HEK293 (cell line): ENCODE measurements around the gene PPM1N.

Experiments
- CTCF ChIP-seq: fragments of 450-650 bp; formaldehyde crosslinking; IDR thresholded peaks from 2 replicates; pipeline ENCODE4 v1.5.1; 2016; ENCODE audit warnings: missing biosample characterization, missing genetic modification characterization
- HOXA7 ChIP-seq: sonication (generic); formaldehyde crosslinking; IDR thresholded peaks from 2 replicates; pipeline ENCODE4 v1.8.1; 2022; ENCODE audit warnings: missing genetic modification reagents, borderline replicate concordance
- ZBTB11 ChIP-seq: fragments of 450-650 bp; formaldehyde crosslinking; conservative IDR thresholded peaks from 2 replicates; pipeline ENCODE4 v1.5.1; 2016; ENCODE audit warnings: low read depth, missing biosample characterization, missing genetic modification characterization
- ZNF654 ChIP-seq: fragments of 450-650 bp; formaldehyde crosslinking; IDR thresholded peaks from 2 replicates; pipeline ENCODE4 v1.5.1; 2016; ENCODE audit warnings: low read depth, missing biosample characterization, missing genetic modification characterization

DNA sequence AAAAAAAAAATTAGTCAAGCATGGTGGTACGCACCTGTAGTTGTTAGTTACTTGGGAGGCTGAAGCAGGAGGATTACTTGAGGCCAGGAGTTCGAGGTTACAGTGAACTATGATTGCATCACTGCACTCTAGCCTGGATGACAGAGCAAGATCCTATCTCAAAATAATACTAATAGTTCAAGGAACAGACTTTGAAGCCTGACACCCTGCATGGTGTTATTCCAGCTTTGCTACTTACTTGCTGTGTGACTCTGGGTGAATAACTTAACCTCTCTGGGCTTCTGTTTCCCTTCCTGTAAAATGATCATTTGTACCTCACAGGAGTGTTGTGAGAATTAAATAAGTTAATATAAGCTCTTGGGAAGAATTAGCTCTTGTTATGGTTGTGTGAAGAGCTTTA is 34.0 kb upstream of the PPM1N start:
- TF ChIP-seq ZNF654 (no peak), ZBTB11 (no peak), CTCF (tag by site-specific recombination) (no peak), HOXA7 (CRISPR knock-in tag) (no peak)
